ENCODE measurements around the gene SH2D7.

SH2D7 gene

GRCh38 chr15:78142332-78142731, 50.0 kb downstream of the SH2D7 start:
- no peaks in the 10 kb centered on the region for H4K20me1 ChIP-seq (ENCODE audit: insufficient read depth, low read length)
- no peak overlapping the region for H3K27ac ChIP-seq (ENCODE audit: low read length)
- no peak overlapping the region for H3K4me2 ChIP-seq (ENCODE audit: low read length)
- no peaks in the 10 kb centered on the region for H3K4me1 ChIP-seq (ENCODE audit: low read length)
- H3K9ac ChIP-seq (ENCODE audit: low read length), result no peak overlapping the region
- H3K9me3 ChIP-seq (ENCODE audit: insufficient read depth, low read length), result no peaks in the 10 kb centered on the region
- H3K79me2 ChIP-seq (ENCODE audit: low read length), result no peaks in the 10 kb centered on the region
- TF ChIP-seq CTCF (IDR thresholded peaks at IDR 0.05; ENCODE audit: low read depth, low read length) (no peak), EZH2phosphoT487 (IDR thresholded peaks at IDR 0.05; ENCODE audit: low read depth) (no peak)
- H3K27me3 ChIP-seq (ENCODE audit: low read depth, low read length), result no peaks in the 10 kb centered on the region
- H3K36me3 ChIP-seq (replicated peaks; ENCODE audit: low read depth, low read length), result no peaks in the 10 kb centered on the region
- no peak overlapping the region for H3K4me3 ChIP-seq (ENCODE audit: low read length)
- H2AFZ ChIP-seq (ENCODE audit: low read depth, low read length), result no peak overlapping the region

- H3K27me3 ChIP-seq (ENCODE audit: low read depth, low read length), result no peaks in the 10 kb centered on the region
- H3K36me3 ChIP-seq (replicated peaks; ENCODE audit: low read depth, low read length), result peaks cover 14% of the 10 kb centered on the region
- no peak overlapping the region for H3K4me3 ChIP-seq (ENCODE audit: low read length)
- no peak overlapping the region for H3K4me2 ChIP-seq (ENCODE audit: low read length)
- H3K9me3 ChIP-seq (ENCODE audit: insufficient read depth, low read length), result no peaks in the 10 kb centered on the region
- no peak overlapping the region for H3K27ac ChIP-seq (ENCODE audit: low read length)
- peaks cover 16% of the 10 kb centered on the region for H4K20me1 ChIP-seq (ENCODE audit: insufficient read depth, low read length)
- TF ChIP-seq EZH2phosphoT487 (IDR thresholded peaks at IDR 0.05; ENCODE audit: low read depth), result no peak
- no peak for TF ChIP-seq CTCF (IDR thresholded peaks at IDR 0.05; ENCODE audit: low read depth, low read length)
- peaks cover 24% of the 10 kb centered on the region for H3K79me2 ChIP-seq (ENCODE audit: low read length)
- H3K9ac ChIP-seq (ENCODE audit: low read length), result no peak overlapping the region
- peaks cover 17% of the 10 kb centered on the region for H3K4me1 ChIP-seq (ENCODE audit: low read length)
- no peak overlapping the region for H2AFZ ChIP-seq (ENCODE audit: low read depth, low read length)
Measured at GRCh38 chr15:78146425-78147154, 54.2 kb downstream of the SH2D7 start.

GRCh38 chr15:78147566-78147965, 55.2 kb downstream of the SH2D7 start:
- Histone ChIP-seq H3K9ac (ENCODE audit: low read length) (no peak overlapping the region), H3K4me1 (ENCODE audit: low read length) (peaks cover 19% of the 10 kb centered on the region), H3K4me2 (ENCODE audit: low read length) (no peak overlapping the region), H3K36me3 (replicated peaks; ENCODE audit: low read depth, low read length) (peaks cover 15% of the 10 kb centered on the region), H3K9me3 (ENCODE audit: insufficient read depth, low read length) (no peaks in the 10 kb centered on the region), H4K20me1 (ENCODE audit: insufficient read depth, low read length) (peaks cover 18% of the 10 kb centered on the region), H3K4me3 (ENCODE audit: low read length) (no peak overlapping the region), H3K27ac (ENCODE audit: low read length) (no peak overlapping the region), H2AFZ (ENCODE audit: low read depth, low read length) (no peak overlapping the region), H3K27me3 (ENCODE audit: low read depth, low read length) (no peaks in the 10 kb centered on the region), H3K79me2 (ENCODE audit: low read length) (peaks cover 33% of the 10 kb centered on the region)
- TF ChIP-seq CTCF (IDR thresholded peaks at IDR 0.05; ENCODE audit: low read depth, low read length) (no peak), EZH2phosphoT487 (IDR thresholded peaks at IDR 0.05; ENCODE audit: low read depth) (no peak)

GRCh38 chr15:78148392-78149067, 56.2 kb downstream of the SH2D7 start:
- H3K79me2 ChIP-seq (ENCODE audit: low read length), result peaks cover 42% of the 10 kb centered on the region
- peaks cover 25% of the 10 kb centered on the region for H3K36me3 ChIP-seq (replicated peaks; ENCODE audit: low read depth, low read length)
- H3K4me2 ChIP-seq (ENCODE audit: low read length), result peak overlapping the region; percentile 75
- peaks cover 26% of the 10 kb centered on the region for H4K20me1 ChIP-seq (ENCODE audit: insufficient read depth, low read length)
- H3K4me1 ChIP-seq (ENCODE audit: low read length), result peaks cover 28% of the 10 kb centered on the region
- no peak overlapping the region for H2AFZ ChIP-seq (ENCODE audit: low read depth, low read length)
- H3K9ac ChIP-seq (ENCODE audit: low read length), result peak overlapping the region; percentile 77
- H3K27ac ChIP-seq (ENCODE audit: low read length), result peak overlapping the region; percentile 35
- H3K27me3 ChIP-seq (ENCODE audit: low read depth, low read length), result no peaks in the 10 kb centered on the region
- H3K9me3 ChIP-seq (ENCODE audit: insufficient read depth, low read length), result no peaks in the 10 kb centered on the region
- peak overlapping the region; percentile 89 for H3K4me3 ChIP-seq (ENCODE audit: low read length)
- no peak for TF ChIP-seq CTCF (IDR thresholded peaks at IDR 0.05; ENCODE audit: low read depth, low read length)
- TF ChIP-seq EZH2phosphoT487 (IDR thresholded peaks at IDR 0.05; ENCODE audit: low read depth), result no peak
